Progenitor cell of endocrine pancreas (in vitro differentiated cells): ENCODE data around the gene ARFGAP2. TPM values are rescaled to one million over a fixed set of nuclear protein-coding genes. Genes with fewer than 3 reads are reported as not detected.
A peak's percentile ranks its signal among the peaks of the same experiment; 100 is the strongest.

Experiments used
- DNase-seq: peaks from one replicate; pipeline ENCODE4 v3.0.0; 2021; ENCODE audit warnings: low spot score; ENCODE audit not compliant: unreplicated experiment
- H3K27ac Mint-ChIP-seq: 2 replicates; pipeline ENCODE4 v1.8.0; 2021; ENCODE audit warnings: mild to moderate bottlenecking, moderate library complexity, mixed read lengths
- H3K27me3 Mint-ChIP-seq: 2 replicates; pipeline ENCODE4 v1.8.0; 2021; ENCODE audit warnings: mixed read lengths
- H3K36me3 Mint-ChIP-seq: 2 replicates; pipeline ENCODE4 v1.8.0; 2022; ENCODE audit warnings: mixed read lengths; ENCODE audit not compliant: insufficient read depth
- H3K4me1 Mint-ChIP-seq: 2 replicates; pipeline ENCODE4 v1.8.0; 2021; ENCODE audit warnings: low read depth, mixed read lengths
- H3K4me3 Mint-ChIP-seq: 2 replicates; pipeline ENCODE4 v1.8.0; 2021; ENCODE audit warnings: low read depth, mild to moderate bottlenecking, moderate library complexity, mixed read lengths
- H3K9me3 Mint-ChIP-seq: 2 replicates; pipeline ENCODE4 v1.8.0; 2021; ENCODE audit warnings: low read depth, mixed read lengths
- total RNA-seq: library from RNA; stranded (reverse); gene quantifications from 2 replicates; pipeline ENCODE4 v1.2.1, GENCODE V29; 2021
- TF ChIP-seq, protein P1 (sequence below): fragments of 200-600 bp; sonication (generic); IDR thresholded peaks from one replicate; pipeline ENCODE4 v1.5.0; 2021; ENCODE audit warnings: antibody characterized with exemption, mild to moderate bottlenecking; ENCODE audit not compliant: unreplicated experiment

Gene ARFGAP2
- total RNA-seq, 1 donor from 2014 or later = 109 TPM

DNA sequence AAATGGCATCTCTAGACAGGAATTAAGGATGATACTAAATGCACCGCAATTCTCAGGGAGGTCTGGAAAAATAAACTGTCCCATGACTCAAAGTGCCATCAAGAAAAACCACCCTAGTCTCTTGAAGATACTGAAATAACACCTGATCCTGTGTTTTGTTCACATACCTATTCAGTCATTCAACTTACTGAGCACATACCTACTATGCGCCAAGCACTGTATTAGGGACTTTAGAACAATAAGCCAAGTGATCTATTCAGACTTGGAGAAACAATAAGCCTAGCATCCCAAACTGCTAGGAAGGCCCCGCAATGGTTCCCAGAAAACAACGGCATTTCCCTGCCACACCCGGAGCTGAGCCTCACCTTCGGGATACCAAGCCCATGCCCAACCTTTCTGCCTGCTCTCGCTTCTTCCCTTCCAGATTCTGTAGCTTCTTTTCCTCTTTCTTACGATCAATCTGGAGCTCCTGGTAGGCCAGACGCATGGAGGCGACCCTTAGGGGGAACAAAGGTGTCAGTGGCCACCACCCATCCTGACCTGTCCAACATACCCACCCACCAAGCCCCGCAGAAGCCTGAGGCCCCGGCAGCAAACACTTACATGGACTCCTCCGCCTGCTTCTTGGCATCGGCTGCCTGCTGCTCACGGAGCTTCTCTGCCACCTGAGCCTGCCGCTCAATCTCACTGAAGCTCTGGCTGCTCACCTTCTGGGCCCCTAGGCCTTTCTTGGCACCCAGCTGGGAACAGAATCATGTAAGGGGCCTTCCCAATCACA is 5.4 kb downstream of the ARFGAP2 start:
- TF ChIP-seq, protein P1, sequence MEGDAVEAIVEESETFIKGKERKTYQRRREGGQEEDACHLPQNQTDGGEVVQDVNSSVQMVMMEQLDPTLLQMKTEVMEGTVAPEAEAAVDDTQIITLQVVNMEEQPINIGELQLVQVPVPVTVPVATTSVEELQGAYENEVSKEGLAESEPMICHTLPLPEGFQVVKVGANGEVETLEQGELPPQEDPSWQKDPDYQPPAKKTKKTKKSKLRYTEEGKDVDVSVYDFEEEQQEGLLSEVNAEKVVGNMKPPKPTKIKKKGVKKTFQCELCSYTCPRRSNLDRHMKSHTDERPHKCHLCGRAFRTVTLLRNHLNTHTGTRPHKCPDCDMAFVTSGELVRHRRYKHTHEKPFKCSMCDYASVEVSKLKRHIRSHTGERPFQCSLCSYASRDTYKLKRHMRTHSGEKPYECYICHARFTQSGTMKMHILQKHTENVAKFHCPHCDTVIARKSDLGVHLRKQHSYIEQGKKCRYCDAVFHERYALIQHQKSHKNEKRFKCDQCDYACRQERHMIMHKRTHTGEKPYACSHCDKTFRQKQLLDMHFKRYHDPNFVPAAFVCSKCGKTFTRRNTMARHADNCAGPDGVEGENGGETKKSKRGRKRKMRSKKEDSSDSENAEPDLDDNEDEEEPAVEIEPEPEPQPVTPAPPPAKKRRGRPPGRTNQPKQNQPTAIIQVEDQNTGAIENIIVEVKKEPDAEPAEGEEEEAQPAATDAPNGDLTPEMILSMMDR = no peak
- H3K9me3 Mint-ChIP-seq = no peaks in the 10 kb centered on the region
- peaks cover 7% of the 10 kb centered on the region for H3K4me1 Mint-ChIP-seq
- no peak for DNase-seq
- no peak overlapping the region for H3K4me3 Mint-ChIP-seq
- H3K27ac Mint-ChIP-seq = peak overlapping the region; percentile 41
- no peaks in the 10 kb centered on the region for H3K27me3 Mint-ChIP-seq
- peaks cover 5% of the 10 kb centered on the region for H3K36me3 Mint-ChIP-seq

DNA sequence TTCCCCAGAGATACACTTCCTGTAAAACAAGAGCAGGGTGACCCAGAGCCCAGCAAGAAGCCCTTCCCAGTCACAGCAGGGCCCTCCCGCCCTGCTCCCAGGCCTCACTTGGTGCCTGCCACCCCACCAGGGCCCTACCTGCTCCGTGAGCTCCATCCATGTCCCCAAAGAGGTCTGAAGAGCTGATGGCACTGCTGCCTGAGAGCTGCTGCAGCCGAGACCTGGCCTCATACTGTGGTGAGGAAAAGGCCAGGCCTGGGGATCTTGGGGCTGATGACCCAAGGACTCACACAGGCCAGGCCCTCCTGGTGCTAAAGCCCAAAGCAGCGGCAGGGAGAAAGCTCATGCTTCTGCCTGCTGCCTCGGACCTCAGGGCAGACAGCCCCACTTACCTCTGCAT is 10.3 kb downstream of the ARFGAP2 start:
- H3K4me3 Mint-ChIP-seq = no peak overlapping the region
- H3K36me3 Mint-ChIP-seq = peaks cover 5% of the 10 kb centered on the region
- TF ChIP-seq, protein P1 = no peak
- H3K9me3 Mint-ChIP-seq = no peaks in the 10 kb centered on the region
- no peaks in the 10 kb centered on the region for H3K4me1 Mint-ChIP-seq
- H3K27me3 Mint-ChIP-seq = no peaks in the 10 kb centered on the region
- no peak for DNase-seq
- no peak overlapping the region for H3K27ac Mint-ChIP-seq

DNA sequence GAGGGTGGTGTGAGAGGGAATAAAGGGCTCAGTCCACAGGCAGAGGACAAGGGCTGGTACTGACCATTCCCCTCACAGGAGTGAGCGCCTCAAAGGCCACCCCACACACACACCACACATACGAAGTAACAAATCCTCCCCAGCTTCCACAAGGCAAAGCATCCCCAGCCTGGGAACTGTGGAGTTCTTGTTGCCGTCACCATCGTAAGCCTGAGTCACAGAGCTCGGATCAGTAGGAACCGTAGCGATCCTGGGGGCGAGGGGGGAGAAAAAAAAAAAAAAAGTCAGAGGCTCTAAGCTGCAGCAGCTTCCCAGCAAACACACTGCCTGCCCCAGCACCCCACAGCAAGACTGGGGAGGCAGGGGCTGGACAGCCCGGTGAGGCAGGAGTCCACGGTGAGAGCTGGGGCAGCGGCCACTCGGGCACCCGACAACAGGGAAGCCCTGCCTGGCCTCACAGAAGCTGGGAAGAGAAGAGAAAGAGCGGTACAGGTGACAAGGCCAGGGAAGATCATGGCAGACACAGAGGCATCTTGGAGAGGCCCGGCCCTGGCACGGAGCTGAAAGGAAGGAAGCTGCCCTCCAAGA is 11.3 kb downstream of the ARFGAP2 start:
- Mint-ChIP-seq H3K4me1 (no peaks in the 10 kb centered on the region), H3K27ac (peak overlapping the region; percentile 78), H3K27me3 (no peaks in the 10 kb centered on the region), H3K9me3 (no peaks in the 10 kb centered on the region), H3K4me3 (no peak overlapping the region), H3K36me3 (peaks cover 2% of the 10 kb centered on the region)
- DNase-seq = no peak
- TF ChIP-seq, protein P1 = no peak

DNA sequence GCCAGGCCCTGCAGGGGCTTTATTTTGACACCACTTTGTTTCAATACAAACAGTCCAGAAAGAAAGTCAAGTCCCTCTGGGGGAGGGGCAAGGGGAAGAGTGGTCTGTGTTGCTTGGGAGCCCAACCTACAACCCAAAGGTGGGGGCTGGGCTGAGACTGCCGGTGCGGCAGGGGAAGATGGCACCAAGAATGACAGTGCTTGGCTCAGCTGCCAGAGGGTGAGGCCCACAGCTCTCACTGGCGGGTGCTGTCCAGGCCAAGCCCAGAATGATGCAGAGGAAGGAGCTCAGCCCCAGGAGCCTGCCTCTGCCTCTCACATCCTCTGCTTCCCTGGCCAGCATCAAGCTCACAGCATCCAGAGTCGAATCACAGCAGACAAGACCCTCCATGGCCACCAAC is 12.4 kb downstream of the ARFGAP2 start:
- H3K4me1 Mint-ChIP-seq = no peaks in the 10 kb centered on the region
- TF ChIP-seq, protein P1 = no peak
- peaks cover 2% of the 10 kb centered on the region for H3K36me3 Mint-ChIP-seq
- no peaks in the 10 kb centered on the region for H3K9me3 Mint-ChIP-seq
- no peak overlapping the region for H3K4me3 Mint-ChIP-seq
- DNase-seq = no peak
- no peaks in the 10 kb centered on the region for H3K27me3 Mint-ChIP-seq
- no peak overlapping the region for H3K27ac Mint-ChIP-seq

DNA sequence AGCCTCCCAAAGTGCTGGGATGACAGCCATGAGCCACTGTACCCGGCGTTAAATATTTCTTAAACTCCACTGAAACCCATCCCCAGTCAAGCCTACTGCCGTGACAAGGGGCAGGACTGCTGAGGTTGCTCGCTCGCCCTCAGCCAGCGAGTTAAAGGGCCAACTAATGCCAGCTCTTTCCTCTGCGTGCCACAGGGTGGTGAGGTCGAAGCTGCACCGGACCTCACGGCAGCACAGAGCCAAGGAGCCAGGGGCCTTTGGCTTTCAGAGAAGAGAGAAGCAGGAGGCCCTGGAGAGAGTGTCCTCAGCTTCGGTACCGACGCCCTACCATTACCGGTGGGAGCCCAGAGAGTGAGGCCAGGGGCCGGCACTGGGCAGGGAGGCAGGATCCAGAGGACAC is 12.8 kb downstream of the ARFGAP2 start:
- no peak overlapping the region for H3K27ac Mint-ChIP-seq
- TF ChIP-seq, protein P1 = no peak
- peaks cover 2% of the 10 kb centered on the region for H3K36me3 Mint-ChIP-seq
- no peaks in the 10 kb centered on the region for H3K9me3 Mint-ChIP-seq
- no peak for DNase-seq
- H3K27me3 Mint-ChIP-seq = no peaks in the 10 kb centered on the region
- H3K4me3 Mint-ChIP-seq = no peak overlapping the region
- H3K4me1 Mint-ChIP-seq = no peaks in the 10 kb centered on the region
